ENCODE data around the gene INTS4.

DNA sequence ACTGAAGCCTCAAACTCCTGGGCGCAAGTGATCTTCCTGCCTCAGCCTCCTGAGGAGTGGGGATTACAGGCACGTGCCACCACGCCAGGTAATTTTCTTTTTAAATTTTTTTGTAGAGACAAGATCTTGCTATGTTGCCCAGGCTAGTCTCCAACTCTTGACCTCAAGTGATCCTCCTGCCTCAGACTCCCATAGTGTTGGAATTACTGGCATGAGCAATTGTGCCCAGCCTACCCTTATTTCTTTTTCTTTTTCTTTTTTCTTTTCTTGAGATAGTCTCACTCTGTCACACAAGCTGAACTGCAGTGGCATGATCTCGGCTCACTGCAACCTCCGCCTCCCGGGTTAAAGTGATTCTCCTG lies 109.7 kb downstream of the INTS4 start:
- no peak for TF ChIP-seq POLR2A (IDR thresholded peaks at IDR 0.05)
- TF ChIP-seq, protein P1, sequence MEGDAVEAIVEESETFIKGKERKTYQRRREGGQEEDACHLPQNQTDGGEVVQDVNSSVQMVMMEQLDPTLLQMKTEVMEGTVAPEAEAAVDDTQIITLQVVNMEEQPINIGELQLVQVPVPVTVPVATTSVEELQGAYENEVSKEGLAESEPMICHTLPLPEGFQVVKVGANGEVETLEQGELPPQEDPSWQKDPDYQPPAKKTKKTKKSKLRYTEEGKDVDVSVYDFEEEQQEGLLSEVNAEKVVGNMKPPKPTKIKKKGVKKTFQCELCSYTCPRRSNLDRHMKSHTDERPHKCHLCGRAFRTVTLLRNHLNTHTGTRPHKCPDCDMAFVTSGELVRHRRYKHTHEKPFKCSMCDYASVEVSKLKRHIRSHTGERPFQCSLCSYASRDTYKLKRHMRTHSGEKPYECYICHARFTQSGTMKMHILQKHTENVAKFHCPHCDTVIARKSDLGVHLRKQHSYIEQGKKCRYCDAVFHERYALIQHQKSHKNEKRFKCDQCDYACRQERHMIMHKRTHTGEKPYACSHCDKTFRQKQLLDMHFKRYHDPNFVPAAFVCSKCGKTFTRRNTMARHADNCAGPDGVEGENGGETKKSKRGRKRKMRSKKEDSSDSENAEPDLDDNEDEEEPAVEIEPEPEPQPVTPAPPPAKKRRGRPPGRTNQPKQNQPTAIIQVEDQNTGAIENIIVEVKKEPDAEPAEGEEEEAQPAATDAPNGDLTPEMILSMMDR (IDR thresholded peaks at IDR 0.05 in 4 of 5, conservative IDR thresholded peaks at IDR 0.05 in 1 of 5): no peak

Measured in gastrocnemius medialis (tissue), 4 donors.